Body of pancreas (tissue), 4 donors: ENCODE results near the gene SLC11A2.

Experiments
- POLR2A ChIP-seq, 3 donors: fragments of 450-650 bp; IDR thresholded peaks; one replicate each; pipeline ENCODE4 v1.6.1; 2016; ENCODE audit warnings: antibody characterized with exemption in 3 of 3, mild to moderate bottlenecking in 2 of 3
- TF ChIP-seq, protein P1 (sequence below), 7 experiments: fragments of 450-650 bp in 4 of 7; fragments of 200-600 bp in 3 of 7; sonication (generic) in 3 of 7; IDR thresholded peaks; one replicate each; pipeline ENCODE4 v1.5.1; 2016 to 2019; ENCODE audit warnings: antibody characterized with exemption in 7 of 7

DNA sequence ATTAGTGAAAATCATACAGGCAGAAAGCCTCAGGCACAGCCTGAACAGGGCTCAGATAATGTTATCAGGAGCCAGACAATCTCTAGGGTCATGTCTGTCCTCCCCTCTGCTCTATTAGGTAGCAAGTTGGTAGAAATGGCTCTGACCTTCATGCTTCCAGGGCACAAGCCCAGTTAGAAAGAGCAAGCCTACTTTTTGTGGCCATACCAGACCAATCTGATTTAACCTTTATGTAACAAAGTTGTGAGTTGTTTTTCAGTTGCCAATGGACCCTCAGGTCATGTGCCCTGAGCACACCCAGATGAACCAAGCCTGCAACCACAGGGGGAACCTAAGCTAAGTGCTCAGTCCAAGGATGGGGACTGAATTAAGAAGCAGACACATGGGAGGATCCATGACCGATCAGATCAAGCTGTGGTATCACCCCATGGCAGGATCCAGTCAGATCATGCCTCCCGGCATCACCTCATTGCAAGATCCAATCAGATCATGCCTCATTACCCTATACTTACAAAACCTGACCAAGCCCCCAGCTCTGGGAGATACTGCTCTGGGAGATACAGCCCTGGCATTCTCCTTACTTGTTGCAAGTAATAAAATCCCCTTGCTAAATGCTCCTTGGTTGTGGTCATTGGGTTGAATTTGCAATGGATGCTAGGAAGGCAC, 92.6 kb downstream of the SLC11A2 start:
- no peak for TF ChIP-seq POLR2A (IDR thresholded peaks at IDR 0.05)
- TF ChIP-seq, protein P1, sequence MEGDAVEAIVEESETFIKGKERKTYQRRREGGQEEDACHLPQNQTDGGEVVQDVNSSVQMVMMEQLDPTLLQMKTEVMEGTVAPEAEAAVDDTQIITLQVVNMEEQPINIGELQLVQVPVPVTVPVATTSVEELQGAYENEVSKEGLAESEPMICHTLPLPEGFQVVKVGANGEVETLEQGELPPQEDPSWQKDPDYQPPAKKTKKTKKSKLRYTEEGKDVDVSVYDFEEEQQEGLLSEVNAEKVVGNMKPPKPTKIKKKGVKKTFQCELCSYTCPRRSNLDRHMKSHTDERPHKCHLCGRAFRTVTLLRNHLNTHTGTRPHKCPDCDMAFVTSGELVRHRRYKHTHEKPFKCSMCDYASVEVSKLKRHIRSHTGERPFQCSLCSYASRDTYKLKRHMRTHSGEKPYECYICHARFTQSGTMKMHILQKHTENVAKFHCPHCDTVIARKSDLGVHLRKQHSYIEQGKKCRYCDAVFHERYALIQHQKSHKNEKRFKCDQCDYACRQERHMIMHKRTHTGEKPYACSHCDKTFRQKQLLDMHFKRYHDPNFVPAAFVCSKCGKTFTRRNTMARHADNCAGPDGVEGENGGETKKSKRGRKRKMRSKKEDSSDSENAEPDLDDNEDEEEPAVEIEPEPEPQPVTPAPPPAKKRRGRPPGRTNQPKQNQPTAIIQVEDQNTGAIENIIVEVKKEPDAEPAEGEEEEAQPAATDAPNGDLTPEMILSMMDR (IDR thresholded peaks at IDR 0.05), result no peak
